ENCODE data around the gene ZSWIM1.

Gene ZSWIM1

GRCh38 chr20:45920462-45921336, 39.7 kb downstream of the ZSWIM1 start:
- H3K27ac ChIP-seq, result no peak overlapping the region
- no peak for DNase-seq (ENCODE audit: low spot score)
- ChIA-PET POLR2A (ENCODE audit: low non-redundant PET) (interaction anchor here (2.5 kb wide), 1 partner anchor 13 kb away, joined by 15 read pairs; the partner anchor contains the start of gene PCIF1), CTCF (interaction anchor here (0.6 kb wide), 2 partner anchors 53 to 66 kb away, joined by 3 read pairs; no protein-coding TSS in a partner anchor)
- TF ChIP-seq, protein P1, sequence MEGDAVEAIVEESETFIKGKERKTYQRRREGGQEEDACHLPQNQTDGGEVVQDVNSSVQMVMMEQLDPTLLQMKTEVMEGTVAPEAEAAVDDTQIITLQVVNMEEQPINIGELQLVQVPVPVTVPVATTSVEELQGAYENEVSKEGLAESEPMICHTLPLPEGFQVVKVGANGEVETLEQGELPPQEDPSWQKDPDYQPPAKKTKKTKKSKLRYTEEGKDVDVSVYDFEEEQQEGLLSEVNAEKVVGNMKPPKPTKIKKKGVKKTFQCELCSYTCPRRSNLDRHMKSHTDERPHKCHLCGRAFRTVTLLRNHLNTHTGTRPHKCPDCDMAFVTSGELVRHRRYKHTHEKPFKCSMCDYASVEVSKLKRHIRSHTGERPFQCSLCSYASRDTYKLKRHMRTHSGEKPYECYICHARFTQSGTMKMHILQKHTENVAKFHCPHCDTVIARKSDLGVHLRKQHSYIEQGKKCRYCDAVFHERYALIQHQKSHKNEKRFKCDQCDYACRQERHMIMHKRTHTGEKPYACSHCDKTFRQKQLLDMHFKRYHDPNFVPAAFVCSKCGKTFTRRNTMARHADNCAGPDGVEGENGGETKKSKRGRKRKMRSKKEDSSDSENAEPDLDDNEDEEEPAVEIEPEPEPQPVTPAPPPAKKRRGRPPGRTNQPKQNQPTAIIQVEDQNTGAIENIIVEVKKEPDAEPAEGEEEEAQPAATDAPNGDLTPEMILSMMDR (conservative IDR thresholded peaks at IDR 0.05; ENCODE audit: low read depth), result no peak

- ChIA-PET POLR2A (ENCODE audit: low non-redundant PET) (interaction anchor here (2.5 kb wide), 1 partner anchor 12 kb away, joined by 15 read pairs; the partner anchor contains the start of gene PCIF1), CTCF (interaction anchor here (0.6 kb wide), 1 partner anchor 66 kb away, joined by 3 read pairs; no protein-coding TSS in a partner anchor)
- no peak overlapping the region for H3K27ac ChIP-seq
- no peak for DNase-seq (ENCODE audit: low spot score)
- TF ChIP-seq, protein P1 (conservative IDR thresholded peaks at IDR 0.05; ENCODE audit: low read depth), result no peak
These were observed 40.5 kb downstream of the ZSWIM1 start for GRCh38 chr20:45921337-45922189.

- CTCF ChIA-PET, result interaction anchor here (0.6 kb wide), 3 partner anchors 116 to 970 kb away, joined by 3 to 5 read pairs (median 5); no protein-coding TSS in a partner anchor
- TF ChIP-seq, protein P1 (conservative IDR thresholded peaks at IDR 0.05; ENCODE audit: low read depth), result no peak
These were observed 43.6 kb downstream of the ZSWIM1 start for GRCh38 chr20:45924391-45925261.

DNA sequence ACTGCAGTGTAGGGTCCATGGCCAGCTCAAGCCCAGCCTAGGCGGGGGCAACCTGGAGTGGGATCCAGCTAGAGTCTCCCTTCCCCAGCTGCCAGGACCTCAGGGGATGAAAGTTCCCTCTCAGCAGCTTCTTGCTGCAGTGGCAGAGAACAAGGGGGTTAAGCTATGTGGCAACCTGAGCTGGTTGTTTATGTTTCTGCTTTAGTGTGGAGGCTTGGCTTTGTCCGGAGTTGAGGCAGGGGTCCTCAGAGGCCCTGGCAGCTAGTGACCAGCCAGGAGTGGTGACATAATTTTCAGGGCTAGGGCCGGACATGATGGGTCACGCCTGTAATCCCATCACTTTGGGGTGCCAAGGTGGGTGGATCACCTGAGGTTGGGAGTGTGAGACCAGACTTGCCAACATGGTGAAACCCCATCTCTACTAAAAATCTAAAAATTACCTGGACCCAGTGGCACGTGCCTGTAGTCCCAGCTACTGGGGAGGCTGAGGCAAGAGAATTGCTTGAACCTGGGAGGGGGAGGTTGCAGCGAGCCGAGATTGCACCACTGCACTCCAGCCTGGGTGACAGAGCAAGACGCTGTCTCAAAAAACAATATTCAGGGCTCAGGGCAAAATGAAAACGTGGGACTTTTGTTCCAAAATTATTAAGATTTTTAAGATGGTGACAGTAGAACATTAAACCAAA, 44.9 kb downstream of the ZSWIM1 start:
- no peak overlapping the region for H3K27ac ChIP-seq
- DNase-seq (ENCODE audit: low spot score), result no peak
- CTCF ChIA-PET, result interaction anchor here (0.6 kb wide), 1 partner anchor 61 kb away, joined by 4 read pairs; no protein-coding TSS in a partner anchor
- TF ChIP-seq, protein P1 (conservative IDR thresholded peaks at IDR 0.05; ENCODE audit: low read depth), result no peak
- POLR2A ChIA-PET (ENCODE audit: low non-redundant PET), result interaction anchor here (0.6 to 0.8 kb wide), 2 partner anchors 9 to 567 kb away, joined by 4 to 13 read pairs; no protein-coding TSS in a partner anchor

More at GRCh38 chr20:45924391-45925261, 43.6 kb downstream of the ZSWIM1 start:
- DNase-seq (ENCODE audit: low spot score), result no peak
- H3K27ac ChIP-seq, result no peak overlapping the region
- POLR2A ChIA-PET (ENCODE audit: low non-redundant PET), result no interaction called here

DNA sequence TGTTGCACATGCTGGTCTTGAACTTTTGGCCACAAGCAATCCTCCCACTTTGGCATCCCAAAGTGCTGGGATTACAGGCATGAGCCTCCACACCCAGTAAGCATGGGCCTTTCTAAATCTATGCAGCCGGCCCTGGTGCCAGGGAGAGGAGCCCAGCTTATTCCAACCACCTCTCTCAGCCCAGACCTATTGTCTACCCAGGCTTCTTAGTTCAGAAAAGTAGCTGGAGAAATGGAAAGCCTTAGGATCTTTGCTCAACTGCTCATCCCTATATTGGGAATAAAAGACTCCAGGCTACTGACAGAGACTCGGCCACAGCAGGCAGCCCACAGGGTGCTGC, 45.7 kb downstream of the ZSWIM1 start:
- ChIA-PET CTCF (no interaction called here), POLR2A (ENCODE audit: low non-redundant PET) (interaction anchor here (0.6 kb wide), 1 partner anchor 9 kb away, joined by 13 read pairs; no protein-coding TSS in a partner anchor)
- no peak overlapping the region for H3K27ac ChIP-seq
- TF ChIP-seq, protein P1 (conservative IDR thresholded peaks at IDR 0.05; ENCODE audit: low read depth), result no peak
- DNase-seq (ENCODE audit: low spot score), result no peak
